Activated CD4-positive, alpha-beta T cell treated with anti-CD3 and anti-CD28 coated beads for 1 hour (primary cell): ENCODE results near the gene SLC9A9.
A peak's percentile ranks its signal among the peaks of the same experiment; 100 is the strongest.

Experiments
- DNase-seq: peaks from one replicate; pipeline ENCODE4 v3.0.0-alpha.2; 2020

Gene SLC9A9

GRCh38 chr3:143676021-143676420 is 172.2 kb downstream of the SLC9A9 start:
- no peak for DNase-seq

DNA sequence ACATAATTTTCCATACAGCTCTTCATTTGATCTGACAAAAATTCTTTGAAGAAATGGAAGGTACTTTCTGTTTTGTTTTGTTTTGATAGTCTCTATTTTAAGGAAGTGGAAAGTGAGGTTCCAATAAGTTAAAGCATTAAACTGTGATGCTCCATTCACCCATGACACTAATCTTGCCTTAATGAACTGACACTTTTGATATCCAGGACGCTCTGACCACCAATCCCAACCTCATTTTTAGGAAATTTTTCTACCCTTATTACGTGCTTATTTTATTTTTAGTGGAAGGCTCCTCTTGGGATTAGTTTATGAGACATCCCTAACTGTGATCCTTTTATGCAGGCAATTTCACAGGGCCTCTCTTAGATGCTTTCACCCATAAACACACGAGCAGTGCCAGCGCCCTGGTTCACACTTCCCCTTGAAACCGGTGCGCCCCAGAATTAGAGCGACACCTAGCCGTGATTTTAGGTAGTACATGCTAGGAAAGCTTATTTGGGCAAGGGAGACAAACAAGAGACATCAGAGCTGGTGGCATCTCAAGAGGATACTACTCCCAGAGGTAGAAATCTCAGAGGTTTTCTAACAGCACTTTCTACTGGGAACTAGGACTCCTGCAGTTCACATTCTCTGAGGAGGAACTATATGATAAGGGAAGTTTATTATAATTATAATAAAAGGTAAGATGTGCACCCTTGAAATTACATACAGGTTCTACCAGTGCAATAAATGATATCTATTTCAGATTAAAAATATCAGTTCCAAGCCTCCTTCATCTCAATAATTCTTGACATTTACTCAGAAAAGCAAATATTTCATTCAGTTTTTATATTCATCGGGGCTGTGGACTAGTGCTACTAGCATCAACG is 173.9 kb downstream of the SLC9A9 start:
- DNase-seq: peak; percentile 52

DNA sequence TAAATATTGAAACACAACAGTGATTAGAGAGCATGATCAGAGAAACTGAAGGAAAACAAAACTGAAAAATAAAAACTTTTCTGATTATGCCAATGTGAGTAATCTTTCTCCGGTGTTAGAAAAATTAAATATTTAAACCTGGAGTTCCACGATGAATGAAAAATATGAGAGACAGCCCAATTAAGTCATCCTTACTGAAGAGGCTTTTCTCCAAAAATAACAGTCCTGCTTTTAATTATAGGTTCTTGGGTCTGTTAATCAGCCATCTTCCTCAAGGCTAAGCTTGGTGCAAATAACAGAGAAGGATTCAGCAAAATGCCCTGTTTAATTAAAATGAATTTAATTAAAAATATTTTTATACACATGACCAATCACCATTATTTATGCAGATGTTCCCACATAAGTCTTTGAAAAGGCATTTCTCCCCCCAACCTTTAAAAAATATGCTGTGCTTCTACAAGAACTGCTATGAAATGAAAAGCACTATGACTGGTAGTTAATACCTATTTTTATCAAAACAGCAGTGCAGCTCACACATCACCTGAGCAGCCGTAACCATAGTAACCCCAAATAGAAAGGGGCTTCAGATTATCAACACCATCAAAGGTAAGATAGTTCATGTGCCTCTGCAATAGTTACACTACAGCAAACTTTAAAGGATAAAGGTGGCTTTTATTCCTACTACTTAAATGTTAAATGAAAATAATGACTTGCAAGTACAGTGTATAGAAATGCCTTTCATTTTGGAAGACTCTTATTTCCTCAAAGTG is 175.7 kb downstream of the SLC9A9 start:
- DNase-seq: no peak

GRCh38 chr3:143671626-143672025 is 176.6 kb downstream of the SLC9A9 start:
- no peak for DNase-seq

DNA sequence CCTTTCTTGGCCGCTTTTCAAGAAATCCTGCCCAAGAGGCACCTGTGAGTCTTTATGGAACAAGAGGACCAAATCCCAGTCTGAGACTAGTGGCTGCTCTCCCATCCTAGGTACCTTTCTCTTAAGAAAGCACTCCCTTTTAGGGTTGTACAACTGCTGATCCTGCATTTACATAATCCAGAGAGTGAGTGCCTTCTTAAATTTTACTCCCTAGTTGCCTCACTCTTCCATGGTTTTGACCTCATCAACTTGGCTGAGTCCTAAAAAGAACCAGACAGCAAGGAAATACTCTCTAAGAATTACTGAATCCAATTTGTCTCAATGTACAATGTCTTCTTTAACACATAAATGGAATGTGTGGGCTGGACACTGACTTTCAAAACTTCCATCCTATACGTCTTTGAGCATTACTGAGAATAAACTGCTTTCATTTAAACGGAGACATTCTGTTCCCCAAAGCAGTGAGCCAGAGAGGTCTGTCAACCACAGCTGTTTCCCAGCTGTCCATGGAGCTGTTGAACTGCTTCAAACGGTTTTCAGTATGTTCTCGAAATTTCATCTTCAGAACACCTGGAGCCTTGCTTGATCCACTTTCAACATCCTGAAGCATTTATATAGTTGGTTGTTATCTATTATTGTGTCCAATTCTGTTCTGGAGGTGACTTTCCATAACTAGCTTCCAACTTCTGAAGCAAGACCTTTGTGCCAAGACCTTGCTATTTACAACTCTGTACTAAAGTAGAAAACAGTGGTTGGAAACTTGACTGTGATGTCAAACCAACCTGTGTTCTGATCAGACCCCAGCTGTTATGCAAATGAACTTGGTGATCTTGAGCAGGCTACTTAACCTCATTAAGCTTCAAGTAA is 179.1 kb downstream of the SLC9A9 start:
- DNase-seq: no peak

- DNase-seq: no peak
Observed at GRCh38 chr3:143668385-143668784, 179.9 kb downstream of the SLC9A9 start.

GRCh38 chr3:143661677-143662076 is 186.6 kb downstream of the SLC9A9 start:
- no peak for DNase-seq

DNA sequence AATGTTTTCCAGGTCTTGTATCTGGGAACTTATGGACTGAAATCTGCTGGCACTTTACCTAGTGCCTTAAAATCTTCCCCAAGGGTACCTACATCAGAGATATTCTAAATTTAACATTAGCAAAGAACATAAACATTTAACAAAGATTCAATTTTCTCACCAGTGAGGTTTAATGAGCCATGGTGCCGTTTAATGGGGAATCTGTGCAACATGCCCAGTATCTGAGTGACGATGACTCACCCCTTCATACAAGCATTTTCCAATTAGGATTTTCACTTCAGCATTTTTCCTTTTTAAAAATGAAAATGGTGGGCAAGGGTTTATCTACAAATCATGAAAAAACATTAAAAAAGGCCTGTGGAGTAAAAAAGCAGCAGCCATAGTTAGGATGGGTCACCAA is 189.4 kb downstream of the SLC9A9 start:
- no peak for DNase-seq

- DNase-seq: no peak
Observed at GRCh38 chr3:143658116-143658515, 190.2 kb downstream of the SLC9A9 start.

- no peak for DNase-seq
Observed at GRCh38 chr3:143657391-143657790, 190.9 kb downstream of the SLC9A9 start.

DNA sequence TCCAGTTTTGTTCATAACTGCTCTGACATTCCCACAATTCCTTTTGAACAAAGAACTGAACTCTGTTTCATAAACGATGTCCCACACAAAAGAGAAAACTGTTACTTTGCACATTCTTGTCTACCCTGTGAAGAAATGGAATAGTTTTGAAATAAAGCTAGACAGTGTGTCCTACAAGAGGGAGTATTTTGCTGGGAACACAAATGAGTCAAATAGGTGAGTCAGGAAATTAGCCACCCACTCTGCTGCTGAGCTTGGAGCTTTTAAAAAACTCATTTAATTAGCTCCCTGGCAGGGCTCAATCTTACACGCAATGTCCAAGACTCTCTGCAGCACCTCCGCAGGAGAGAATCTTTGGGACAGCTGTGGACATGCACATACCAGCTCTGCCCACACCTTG is 193.4 kb downstream of the SLC9A9 start:
- DNase-seq: no peak

DNA sequence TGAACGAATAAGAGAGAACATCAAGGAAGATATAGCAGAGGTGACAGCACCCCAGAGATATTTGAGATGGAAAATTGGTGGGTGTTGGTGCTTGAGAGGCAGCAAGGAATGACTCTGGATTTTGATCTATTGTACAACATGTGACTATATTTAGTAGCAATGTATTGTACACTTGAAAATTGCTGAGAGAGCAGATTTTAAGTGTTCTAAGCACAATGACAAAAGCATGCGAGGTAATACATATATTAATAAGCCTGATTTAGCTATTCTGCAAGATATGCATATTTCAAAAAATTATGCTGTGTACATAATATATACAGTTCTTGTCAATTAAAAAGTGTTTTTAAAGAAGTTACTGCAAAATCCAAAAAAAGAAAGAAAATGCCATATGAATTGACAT is 194.3 kb downstream of the SLC9A9 start:
- DNase-seq: no peak

DNA sequence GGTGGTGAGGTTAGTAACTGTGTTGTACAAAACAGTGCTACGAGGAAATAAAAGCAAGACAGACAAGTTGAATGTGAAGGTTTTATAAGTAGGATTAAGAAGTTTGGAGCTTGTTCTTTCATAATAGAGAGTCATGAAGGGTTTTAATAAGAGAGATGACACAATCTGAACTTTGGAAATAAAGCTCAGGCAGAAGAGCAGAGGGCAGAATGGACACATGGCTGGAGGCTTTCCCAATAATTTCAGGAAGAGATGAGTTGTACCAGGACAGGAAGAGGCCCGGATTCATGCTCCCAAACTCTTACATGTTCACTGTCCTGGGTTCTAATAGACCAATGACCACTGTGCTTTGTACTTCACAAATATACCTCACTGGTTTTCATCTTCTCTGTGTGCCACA is 194.8 kb downstream of the SLC9A9 start:
- DNase-seq: no peak

DNA sequence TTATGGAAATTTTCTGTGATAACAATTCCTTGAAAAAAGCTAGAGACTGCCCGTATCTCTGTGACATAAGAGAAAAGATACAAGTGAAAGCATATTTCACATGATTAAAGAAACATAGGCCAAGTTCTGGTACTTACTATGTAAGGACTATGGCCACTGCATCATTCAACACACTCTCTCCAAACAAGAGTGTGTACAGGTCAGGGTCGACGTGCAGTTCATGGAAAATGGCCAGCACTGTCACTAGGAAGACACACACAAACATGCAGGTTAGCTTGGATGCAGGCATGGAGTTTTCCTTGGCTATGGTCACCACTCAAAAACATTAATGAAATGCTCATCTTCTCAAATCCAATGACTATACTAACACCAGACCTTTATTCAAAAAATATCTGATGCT is 196.2 kb downstream of the SLC9A9 start:
- no peak for DNase-seq

GRCh38 chr3:143650827-143651226 is 197.4 kb downstream of the SLC9A9 start:
- no peak for DNase-seq

GRCh38 chr3:143650120-143650519 is 198.1 kb downstream of the SLC9A9 start:
- DNase-seq: no peak

DNA sequence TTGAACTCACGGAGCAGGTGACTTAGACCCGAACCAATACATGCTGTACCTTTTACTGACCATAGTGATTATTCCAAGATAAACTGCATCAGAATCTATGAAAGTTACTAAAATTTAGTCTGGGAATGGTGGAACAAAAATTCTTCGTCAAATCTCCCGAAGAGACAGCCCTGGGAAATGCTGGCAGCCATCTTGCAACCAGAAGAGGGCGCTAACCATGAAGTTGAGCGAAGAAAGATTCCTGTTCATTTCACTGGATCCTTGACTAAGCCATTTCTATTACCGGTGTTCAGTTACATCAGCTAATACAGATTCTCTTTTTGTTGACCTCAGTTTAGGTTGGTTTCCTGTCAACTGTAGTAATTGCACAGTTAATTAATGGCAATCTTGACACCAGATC is 199.6 kb downstream of the SLC9A9 start:
- DNase-seq: no peak

- DNase-seq: no peak
Observed at GRCh38 chr3:143648218-143648617, 200.1 kb downstream of the SLC9A9 start.

DNA sequence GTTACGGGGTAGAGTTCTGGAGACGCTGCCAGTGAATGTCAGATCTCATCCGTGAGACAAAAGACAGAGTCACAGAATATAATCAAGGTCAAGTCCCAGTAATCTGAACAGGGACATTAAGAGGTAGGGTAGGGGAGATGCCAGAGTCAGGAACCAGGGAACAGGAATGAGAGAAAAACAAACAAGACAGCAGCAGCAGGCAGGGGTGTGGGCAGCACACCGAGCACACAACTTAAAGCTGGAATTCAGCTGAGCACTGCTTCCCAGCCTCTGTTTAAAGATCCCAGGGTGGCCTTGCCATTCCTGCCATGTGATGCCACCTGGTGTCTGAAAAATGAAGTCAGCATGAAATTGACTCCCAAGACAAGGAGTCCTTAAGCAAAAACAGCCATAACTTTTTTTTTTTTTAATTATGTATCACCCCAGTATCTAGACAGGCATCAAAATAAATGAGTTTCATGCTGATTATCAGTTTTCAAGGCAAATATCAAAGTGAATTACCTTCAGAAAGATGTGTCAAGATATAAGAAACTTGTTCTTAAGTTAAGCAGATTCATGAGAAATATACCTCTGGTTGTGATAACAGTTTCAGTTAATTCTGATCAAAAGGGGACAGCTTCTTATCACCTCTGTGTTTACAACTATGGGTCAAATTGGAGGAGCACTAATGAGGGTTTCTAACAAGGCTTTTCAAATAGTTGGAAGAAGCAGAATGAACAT is 203.7 kb downstream of the SLC9A9 start:
- no peak for DNase-seq

- DNase-seq: no peak
Observed at GRCh38 chr3:143643905-143644304, 204.4 kb downstream of the SLC9A9 start.

GRCh38 chr3:143640774-143641173 is 207.5 kb downstream of the SLC9A9 start:
- DNase-seq: no peak

DNA sequence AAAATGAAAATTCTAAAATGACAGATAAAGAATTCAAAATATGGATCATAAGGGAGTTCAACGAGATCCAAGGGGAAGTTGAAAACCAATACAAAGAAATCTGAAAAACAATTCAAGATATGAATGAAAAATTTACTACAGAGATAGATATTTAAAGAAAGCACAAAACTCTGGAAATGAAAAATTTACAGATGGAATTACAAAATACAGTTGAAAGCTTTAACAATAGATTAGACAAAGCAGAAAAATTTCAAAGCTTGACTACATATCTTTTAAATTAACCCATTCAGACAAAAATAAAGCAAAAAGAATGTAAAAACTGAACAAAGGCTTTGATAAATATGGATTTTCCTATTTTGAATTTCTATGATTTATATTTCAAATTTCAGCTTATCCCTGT is 211.1 kb downstream of the SLC9A9 start:
- DNase-seq: no peak

DNA sequence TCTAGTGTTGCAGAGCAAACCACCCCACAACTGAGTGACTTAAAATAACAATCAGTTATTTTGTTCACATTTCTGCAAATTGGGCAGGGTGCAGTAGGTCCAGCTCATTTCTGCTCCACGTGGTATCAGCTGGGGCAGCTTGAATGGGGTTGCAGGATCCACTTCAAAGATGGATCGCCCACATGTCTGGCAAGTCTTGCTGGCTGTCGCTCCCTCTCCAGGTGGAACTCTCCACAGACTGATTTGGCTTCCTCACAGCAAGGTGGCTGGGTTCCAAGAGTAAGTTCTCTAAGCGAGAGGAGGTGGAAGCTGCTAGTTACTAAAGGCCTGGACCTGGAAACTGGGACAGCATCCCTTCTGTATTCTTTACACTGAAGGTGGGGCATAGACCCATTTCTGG is 213.3 kb downstream of the SLC9A9 start:
- no peak for DNase-seq
